Measurements from ENCODE around the gene NFRKB.

NFRKB gene

DNA sequence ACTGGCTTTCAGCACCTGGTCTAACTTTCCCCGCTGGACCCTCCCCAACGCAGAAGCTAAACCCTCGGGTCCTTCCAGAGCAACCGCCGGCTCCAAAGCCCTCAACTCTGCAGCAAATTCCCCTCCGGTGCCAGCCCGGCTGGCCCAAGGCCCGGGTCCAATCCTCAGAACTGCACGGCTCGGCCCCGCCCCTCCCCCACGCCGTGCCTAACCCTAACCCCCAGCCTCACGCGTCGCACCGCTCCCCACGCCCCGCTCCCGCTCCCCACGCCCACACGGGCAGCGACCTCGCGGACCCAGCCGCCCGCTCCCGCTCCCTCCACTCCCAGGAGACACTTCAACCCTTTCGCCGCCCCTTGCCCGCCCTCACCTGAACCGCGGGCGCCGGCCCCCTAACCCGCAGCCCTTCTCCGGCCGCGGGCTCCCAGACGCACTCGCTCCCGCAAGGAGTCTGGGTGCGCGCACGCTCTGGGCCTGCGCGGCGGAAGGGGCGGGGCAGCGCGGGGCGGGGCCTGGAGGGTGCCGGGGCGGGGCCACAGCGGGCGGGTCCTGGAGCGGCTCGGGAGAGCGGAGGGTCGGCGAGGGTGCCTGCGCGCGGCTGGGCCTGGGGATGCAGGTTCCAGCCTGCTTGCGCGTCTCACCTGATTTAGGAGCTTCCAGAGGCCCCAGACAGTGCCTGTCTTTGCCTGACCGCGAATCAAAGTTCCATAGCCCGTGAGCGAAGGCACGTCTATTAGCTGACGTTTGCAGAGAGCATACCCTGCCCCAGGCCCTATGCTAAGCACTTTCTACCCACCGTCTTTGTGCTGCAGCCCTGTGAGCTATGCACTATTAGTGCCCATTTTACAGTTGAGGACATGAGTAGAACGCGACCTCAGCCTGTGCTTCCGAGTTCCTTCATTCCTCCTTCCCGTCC is at the start of gene NFRKB:
Gene NFRKB, minus strand, starts transcription at position 453 of the 916 bp plus-strand sequence. CDS start 2,729 bp downstream, outside the sequence.
- peak; percentile 85 to 92 for DNase-seq

DNA sequence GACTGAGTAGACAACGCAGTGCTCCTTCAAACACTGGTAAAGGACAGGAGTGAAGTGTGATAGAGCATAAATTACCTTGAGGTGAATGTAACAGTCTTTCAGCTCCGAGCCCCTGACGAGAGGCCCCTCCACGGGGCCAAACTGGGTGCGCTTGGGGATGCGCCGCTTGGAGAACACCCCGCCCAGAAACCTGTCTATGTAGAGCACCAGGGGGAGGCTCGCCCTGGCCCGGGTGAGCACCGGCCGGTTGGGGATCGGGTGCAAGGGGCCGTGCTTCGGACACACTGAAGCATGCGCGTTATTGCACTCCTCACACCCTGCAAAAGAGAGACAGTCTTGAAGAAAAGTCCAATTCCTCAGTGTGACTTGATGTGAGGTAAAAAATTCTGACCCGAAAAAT is 49.3 kb upstream of the NFRKB start:
- no peak for DNase-seq

DNA sequence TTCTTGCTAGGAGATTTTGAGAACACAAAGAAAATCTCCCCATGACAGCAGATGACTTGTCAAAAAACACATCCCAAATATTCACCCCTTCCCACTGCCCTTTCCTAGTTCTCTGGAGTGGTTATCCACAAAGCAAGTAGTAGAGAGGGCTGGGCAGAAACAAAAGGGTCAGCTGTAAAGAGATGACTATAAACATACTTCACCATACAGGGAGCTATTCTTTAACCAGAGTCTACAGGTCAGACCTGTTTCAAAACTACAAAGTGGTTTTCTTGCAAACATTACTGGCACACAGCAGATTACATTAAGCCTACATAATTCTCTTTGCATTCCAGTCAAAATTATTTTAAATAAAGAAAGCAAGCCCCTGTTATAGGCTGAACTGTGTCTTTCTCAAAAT is 47.7 kb upstream of the NFRKB start:
- DNase-seq: no peak

DNA sequence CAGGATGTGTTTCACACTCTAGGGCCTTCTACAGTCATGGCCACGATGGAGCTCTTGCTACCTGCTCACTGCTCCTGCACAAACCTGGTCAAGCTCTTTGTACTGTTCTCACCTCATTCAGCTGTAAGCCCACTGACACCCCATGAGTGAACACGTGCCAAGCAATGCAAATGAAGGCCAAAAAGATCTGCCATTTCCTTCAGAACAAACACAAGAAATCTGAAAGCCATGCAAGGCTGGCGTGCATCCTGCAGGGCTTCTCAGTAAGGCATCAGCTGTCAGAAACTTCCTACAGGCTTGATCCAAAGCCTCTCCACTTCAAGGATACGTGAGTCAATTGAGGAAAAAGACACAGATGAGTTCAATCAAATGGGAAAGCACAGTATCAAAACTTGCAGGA is 44.1 kb upstream of the NFRKB start:
- no peak for DNase-seq

DNA sequence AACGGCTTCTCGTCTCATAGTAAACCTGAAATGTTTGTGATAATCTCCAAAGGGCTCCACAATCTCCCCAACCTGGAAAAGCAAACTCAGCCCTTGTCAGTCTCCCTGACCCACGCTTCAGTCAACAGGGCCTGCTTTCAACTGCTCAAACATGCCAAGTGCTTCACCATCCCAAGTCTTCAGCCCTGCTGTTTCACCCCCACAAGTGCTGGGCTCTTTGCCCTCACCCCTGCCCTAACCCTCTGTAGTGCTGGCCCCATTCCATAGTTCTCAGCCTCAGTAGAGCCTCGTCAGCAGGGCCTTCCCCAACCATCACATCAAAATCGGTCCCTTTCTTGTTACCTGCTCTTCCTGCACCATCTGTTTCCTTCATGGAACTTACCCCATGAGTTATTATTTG is 43.4 kb upstream of the NFRKB start:
- DNase-seq: no peak

DNA sequence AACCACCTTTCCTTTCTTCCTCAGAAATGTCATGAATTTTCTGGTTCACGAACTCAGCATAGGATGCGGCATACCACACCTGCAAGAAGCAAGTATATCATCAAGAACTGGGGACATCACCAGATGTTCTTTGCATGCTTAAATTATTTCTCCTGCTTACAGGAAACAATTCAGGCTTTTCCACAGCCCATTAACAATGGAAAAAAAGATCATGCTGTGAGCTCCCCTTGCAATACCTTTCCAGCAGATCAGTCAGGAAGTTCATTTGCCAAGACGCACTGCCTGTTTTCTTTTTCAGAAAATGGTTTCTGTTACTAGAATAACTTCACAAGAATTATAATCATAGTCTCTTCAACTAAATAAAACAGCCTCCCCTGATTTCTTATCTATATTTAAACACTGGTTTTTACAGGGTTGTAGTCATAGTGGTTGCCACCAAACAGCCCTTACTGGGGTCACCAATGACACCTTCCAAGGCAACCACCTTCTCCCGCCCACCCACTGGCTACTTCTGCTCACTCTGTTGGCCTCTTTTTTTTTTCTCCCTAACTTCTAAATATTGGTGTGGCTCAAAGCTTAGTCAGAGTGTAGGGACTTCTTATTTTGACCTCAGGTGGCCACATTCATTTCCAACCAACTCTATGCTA is 42.3 kb upstream of the NFRKB start:
- no peak for DNase-seq

DNA sequence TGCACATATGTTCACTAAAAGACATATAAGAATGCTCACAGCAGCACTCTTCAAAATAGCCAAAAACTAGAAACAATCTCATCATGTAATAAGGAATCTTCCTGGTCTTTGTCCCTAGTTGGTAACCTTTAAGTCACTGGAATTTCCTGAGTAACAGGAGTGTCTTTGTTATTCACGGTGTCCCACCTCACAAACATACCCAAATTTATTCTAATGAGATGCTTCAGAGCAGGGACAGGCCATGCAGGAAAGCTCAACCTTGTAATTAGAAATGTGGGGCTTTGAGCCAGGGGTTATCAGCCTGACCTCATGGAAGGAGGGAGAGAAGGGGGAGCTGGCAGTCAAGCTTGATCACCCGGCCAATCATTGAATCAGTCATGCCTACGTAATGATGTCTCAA is 40.3 kb upstream of the NFRKB start:
- DNase-seq: no peak

DNA sequence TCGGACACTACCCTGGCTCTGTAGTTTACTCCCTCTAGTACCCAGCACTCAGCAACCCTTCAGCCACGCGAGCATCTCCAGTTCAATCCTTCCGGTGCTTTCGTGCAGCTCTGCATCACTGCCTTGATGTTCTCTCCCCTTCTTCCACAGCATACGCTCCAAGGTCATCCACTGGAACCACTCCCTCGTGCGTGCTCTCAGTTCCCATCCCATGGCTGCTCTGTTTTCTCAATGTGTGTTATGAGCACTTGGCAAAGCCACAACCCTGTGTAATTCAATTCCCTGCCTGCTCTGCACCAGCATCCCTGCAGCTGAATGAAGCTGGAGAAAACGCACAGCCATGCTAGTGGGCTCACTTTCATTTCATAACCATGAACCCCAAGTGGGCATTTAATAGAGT is 38.5 kb upstream of the NFRKB start:
- no peak for DNase-seq

DNA sequence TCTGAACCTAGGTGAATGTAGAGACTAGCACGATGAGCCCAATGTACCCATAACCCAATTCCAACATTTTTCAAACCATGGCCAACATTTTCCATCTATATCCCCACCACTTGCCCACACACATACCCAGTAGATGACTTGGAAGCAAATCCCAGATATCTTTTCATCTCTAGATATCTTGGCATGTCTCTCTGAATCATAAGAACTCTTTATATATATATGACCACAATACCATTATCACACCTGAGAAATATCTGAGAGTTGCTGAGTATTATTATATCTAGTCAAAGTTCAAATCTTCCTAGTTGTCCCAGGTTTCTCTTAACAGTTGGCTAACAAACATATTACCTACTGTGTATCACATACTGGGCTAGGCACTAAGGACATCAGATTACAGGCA is 37.9 kb upstream of the NFRKB start:
- DNase-seq: no peak

DNA sequence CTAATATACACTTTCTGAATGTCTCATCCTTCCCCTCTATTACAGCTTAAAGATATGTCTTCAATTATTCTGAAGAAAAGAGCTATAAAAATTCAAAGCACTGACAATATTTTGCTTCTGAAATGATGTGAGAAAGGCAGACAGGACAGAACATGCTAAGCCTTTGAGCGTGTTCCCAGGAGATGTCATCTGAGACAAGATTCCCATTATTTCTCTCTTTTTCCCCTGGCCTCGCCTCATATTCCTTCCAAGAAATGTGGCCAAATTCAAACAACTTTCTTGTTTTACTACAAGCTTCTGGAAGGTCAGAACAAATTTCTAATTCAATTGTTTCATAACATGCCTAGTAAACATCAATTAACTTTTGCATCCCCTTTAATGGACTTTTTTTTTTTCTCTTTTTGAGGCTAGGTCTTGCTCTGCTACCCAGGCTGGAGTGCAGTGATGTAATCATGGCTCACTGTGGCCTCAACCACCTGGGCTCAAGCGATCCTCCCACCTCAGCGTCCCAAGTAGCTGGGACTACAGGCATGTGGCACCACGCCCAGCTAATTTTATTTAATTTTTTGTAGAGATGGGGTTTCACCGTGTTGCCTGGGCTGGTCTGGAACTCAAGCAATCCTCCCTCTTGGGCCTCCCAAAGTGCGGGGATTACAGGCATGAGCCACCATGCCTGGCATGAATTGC is 37.1 kb upstream of the NFRKB start:
- DNase-seq: no peak

DNA sequence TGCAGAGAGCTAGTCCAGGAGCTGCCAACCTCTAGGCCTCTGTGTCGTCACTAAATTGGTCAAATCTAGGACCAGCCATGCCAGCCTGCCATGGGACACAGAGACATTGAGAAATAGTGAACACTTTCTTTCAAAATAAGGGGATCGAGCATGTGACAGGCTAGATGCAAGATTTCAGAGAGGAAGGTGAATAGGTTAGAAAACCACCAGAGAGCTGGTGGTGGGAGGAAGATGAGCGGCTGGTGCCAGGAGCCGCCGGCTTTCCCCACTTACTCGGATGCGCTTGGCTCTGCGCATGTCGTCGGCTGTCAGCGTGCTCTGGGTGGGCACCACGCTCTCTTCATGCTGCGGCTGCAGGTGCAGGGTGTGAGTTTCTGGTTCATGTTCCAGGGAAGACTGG is 35.4 kb upstream of the NFRKB start:
- no peak for DNase-seq

DNA sequence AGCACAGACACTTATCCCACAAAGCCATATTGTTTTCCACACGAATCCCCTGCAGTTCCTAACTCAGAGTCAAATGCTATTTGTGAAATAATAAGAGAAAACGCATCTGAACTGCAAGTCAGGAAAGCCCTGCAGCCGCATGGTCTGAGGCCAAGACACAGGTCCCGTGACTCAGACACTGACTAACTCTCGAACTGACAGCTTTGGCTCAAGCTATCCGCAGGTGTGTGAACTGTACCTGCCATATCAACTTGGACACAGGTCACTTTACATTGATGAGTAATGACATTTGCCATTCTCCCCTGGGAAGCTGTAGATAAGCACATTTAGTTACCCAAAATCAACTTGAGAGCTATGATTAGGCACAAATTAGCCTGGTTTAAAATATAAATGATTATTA is 34.9 kb upstream of the NFRKB start:
- DNase-seq: no peak

DNA sequence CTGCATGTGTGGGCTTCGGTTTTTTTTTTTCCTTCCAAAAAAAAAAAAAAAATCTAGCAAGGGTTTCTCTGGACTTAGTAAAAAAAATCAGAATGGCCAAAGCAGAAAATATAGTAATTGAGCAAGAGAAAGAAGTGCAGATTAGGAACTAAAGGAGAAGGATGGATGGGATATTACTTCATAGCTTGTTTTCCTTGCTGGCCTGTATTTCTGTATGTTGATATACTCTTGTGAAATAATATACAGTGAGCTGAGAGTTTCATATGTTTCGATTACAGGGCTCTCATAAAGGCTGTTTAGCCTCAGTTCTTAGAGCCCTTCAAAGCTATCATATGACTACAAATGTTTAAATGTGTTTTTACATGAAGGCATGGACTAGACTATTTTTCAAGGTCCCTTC is 34.3 kb upstream of the NFRKB start:
- no peak for DNase-seq

DNA sequence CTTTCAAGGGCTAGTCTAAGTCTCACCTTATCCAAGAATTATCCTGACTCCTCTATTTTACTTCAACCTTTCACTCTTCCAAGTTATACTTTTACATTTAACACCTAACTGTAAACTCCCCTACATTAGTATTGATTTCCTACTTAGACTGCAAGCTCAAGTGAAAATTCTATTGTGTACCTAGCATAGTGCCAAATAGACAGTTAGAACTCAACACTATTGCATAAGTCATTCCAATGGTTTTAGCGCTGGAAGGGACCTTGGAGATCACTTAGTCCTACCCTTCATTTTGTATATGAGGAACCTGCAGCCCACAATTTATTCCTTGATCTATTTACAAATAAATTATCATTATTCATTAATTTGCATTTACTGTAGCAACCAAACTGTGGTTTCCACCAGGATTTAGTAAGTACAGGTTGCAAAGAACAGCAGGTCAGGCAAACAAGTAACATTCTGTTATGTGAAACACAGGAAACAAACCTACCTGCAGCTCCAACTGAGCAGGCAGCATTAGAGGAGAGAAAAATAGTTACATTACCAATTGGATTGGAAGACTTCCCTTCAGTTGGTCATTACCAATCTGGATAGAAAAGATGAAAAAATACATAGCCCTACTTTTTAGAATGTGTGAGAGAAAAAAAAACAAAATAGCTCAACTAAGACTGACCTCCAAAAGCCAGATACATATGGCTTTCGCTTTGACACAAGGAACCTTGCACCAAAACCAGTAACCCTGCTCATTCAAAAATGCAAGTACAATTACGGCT is 33.7 kb upstream of the NFRKB start:
- DNase-seq: no peak

DNA sequence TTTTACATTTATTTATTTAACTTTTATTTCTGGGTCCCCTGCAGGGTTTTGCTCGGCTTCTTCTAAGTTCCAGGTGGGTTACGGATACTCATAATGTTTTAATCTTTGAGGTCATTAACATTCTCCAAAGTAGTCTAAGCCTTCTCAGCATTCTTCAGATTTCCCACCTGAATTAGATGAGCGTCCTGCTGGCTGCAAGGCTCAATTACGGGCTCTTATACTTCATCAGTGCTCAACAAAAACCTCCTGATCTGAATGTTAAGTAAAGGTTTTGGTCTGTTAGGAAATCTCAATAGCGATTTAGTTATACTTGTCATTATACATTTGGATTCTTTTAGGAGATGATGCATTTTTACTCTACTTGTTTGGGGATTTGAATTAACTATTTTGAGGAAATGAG is 27.3 kb upstream of the NFRKB start:
- DNase-seq: no peak

DNA sequence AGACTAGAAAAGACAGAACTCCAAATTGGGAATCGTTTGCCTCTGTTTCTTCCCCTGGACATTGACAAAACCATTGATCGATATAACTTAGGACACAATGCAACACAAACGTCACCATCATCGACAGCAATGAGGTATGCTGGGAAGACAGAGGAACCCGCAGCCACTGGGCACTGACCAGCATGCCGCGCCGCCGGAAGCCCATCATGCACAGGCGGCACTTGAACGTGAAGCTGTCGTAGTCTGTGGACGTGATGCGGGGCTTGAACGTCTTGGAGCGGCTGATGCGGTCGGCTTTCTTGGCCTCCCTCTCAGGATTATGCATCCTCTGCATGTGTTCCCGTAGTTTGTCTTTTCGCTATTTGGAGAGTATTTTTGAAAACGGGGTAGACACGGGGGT is 23.0 kb upstream of the NFRKB start:
- DNase-seq: no peak

DNA sequence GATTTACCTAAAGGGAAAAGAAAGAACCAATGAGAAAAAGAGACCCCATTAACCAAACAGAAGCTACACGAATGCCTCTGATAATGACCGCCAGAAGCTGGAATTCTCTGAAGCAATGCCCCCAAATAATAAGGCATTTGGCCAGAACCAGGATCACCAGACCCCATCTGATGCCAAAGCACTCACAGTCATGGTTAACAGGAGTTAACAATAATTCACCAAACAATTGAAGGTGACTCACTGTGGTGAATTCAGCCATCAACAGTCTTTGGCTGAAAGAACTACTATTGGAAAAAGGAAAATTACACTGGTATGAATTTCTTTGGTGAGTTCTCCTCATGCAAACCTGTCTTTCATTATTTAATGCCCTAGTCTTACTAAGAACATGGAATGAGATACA is 21.9 kb upstream of the NFRKB start:
- no peak for DNase-seq

DNA sequence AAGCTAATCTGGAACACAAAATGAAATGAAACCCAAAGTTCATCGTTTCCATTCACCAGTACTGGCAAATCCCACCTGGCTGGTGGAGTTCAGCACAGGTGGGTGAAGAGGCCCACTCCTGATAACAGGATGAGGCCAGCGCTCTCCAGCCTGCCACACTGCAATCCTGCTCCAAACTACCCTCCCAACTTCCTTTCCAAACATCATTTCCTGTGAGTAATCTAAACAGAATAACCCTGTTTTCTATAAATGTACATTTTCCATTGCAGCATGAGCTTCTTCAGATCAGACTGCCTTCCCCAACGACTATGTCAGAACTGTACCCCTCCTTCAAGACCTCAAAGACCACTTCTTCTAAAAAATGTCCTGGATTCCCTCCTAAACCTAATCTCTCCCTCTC is 15.9 kb upstream of the NFRKB start:
- no peak for DNase-seq

DNA sequence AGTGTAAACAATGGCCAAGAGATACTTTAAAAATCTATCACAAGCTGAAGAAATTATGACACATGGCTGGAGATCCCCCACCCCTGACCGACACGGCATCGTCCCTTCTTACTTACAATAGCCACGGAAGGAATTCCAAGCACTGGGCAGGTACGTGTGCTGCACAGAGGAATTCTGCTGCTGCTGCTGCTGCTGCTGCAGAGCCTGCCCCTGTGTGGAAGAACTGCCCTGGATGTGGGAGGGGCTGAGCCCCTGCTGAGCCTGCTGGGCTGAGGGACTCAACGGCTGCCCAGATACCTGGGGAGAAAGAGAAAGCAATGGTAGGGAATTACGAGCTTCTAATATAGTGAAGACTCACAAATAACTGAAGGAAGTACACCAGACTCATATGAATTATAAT is 15.0 kb upstream of the NFRKB start:
- DNase-seq: no peak

DNA sequence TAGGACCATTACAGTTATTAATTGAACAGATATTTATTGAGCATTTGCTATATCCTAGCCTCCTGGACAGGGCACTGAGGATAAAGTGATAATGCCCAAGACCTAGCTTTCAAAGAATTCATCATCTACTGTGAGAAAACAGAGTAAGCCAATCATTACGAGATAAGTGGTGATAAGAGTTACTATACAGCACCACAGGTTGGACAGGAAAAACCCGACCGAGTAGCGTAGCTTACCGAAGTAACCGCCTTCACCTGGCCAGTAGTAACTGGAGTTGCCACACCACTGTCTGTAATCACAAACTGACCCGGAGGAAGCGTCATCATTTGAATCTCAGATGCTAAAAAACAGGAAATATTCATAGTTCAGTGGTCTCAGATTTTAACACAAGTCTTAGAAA is 10.0 kb upstream of the NFRKB start:
- DNase-seq: no peak

DNA sequence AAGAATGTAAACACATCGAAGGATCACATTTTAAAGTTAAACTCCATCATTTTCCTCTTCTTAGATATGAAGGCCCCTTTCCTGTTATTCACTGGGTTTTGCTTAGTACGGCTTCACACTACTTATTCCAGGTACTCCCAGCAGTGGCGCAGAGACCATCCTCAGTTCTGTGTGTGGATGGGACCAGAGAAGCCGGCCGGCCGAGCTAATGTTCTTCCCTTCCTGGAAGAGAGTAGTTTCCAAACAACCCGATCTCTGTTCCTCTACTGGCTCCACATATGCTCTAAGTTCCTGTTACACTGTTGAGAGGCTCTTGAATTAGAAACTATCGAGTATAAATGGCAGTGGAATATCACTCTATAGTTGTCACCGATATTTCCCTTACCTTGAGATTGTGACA is 684 bp upstream of the NFRKB start:
- DNase-seq: no peak

DNA sequence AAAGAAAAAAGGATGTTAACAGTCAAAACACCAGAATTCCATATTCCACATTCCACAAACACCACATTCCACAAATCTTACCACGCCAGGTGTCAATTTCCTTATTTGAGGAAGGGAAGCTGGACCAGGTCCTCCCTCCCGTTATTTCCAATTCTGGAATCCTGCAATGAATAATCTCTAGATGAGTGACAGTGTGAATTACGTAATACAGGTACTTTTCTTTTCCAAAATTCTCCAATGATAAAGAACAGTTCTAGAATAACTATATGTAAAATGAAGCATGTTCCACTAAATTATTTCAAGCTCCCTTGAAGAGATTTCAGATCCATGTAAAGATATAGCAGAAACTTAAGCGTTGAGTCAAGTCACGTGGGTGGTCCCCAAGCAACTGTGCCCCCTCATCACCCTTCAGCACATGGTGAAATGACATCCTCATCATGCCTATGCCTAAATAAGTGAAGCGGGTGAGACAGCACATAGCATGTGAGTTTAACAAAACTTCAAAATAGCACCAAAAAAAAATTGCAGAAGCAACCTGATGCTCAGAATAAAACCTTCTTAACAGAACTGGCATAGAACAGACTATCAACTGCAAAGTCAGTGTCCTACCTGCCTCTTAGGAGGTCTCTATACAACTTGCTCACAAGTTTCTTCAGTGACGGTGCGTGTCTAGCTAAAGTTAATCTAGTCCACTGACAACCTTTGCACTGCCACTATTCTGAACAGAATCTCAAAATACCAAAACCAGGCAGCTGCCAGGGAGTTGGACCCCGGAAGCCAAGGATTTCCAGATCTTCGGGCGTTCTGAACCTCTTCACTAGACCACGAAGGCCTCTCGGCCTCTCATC is 876 bp downstream of the NFRKB start:
- no peak for DNase-seq
